Activated CD4-positive, alpha-beta T cell treated with anti-CD3 and anti-CD28 coated beads, Interleukin-2, amount 10 ng/mL, durations not matched to agents 7 days and 5 days (primary cell): ENCODE data around the gene ZC3H10. TPM values are rescaled to one million over a fixed set of nuclear protein-coding genes. Genes with fewer than 3 reads are reported as not detected.

ENCODE experiments used
- CTCF ChIA-PET: fragments of 350-600 bp; sonication (Branson Sonifier 250); formaldehyde crosslinking; loops from one replicate; lab custom pipeline; 2021; ENCODE audit warnings: antibody characterized with exemption; lab: Charles Lee
- POLR2A ChIA-PET: fragments of 350-600 bp; sonication (Branson Sonifier 250); formaldehyde crosslinking; loops from one replicate; lab custom pipeline; 2021; ENCODE audit warnings: antibody characterized with exemption; lab: Charles Lee
- DNase-seq: peaks from one replicate; pipeline ENCODE4 v3.0.0-alpha.2; 2020
- H3K27ac Mint-ChIP-seq: one replicate; pipeline ENCODE4 v1.8.0; 2021; ENCODE audit warnings: mild to moderate bottlenecking, moderate library complexity, mixed read lengths
- H3K27me3 Mint-ChIP-seq: one replicate; pipeline ENCODE4 v1.8.0; 2021; ENCODE audit warnings: mixed read lengths
- H3K36me3 Mint-ChIP-seq: one replicate; pipeline ENCODE4 v1.8.0; 2021; ENCODE audit warnings: low read depth, mixed read lengths
- H3K4me1 Mint-ChIP-seq: one replicate; pipeline ENCODE4 v1.8.0; 2021; ENCODE audit warnings: mixed read lengths
- H3K4me3 Mint-ChIP-seq: one replicate; pipeline ENCODE4 v1.8.0; 2021; ENCODE audit warnings: mild to moderate bottlenecking, moderate library complexity, mixed read lengths
- H3K9me3 Mint-ChIP-seq: one replicate; pipeline ENCODE4 v1.8.0; 2021; ENCODE audit warnings: mixed read lengths
- total RNA-seq, 2 experiments: library from RNA; stranded (reverse); gene quantifications; one replicate each; pipeline ENCODE4 v1.2.3, GENCODE V29; 2021

Gene ZC3H10
- total RNA-seq, 2 experiments from 2014 or later = 8.2 to 9.1 TPM

GRCh38 chr12:56119361-56119796 is 1.3 kb downstream of the ZC3H10 start:
- Mint-ChIP-seq H3K27me3 (no peaks in the 10 kb centered on the region), H3K36me3 (peaks cover 32% of the 10 kb centered on the region), H3K9me3 (no peaks in the 10 kb centered on the region), H3K4me3 (peak overlapping the region; percentile 95), H3K4me1 (peaks cover 39% of the 10 kb centered on the region), H3K27ac (peak overlapping the region; percentile 97)
- DNase-seq = peak; percentile 76
- CTCF ChIA-PET = interaction anchor here (0.6 to 7.8 kb wide), 18 partner anchors 9 to 566 kb away, joined by 3 to 90 read pairs (median 7); partner anchors contain the start of genes CNPY2, COQ10A, ESYT1 and MYL6B
- POLR2A ChIA-PET = interaction anchor here (0.6 to 1.7 kb wide), 2 partner anchors 39 to 70 kb away, joined by 5 read pairs; partner anchors contain the start of gene SMARCC2

GRCh38 chr12:56120158-56120846 is 2.2 kb downstream of the ZC3H10 start:
- no peaks in the 10 kb centered on the region for H3K27me3 Mint-ChIP-seq
- ChIA-PET CTCF (interaction anchor here (0.6 to 7.8 kb wide), 12 partner anchors 8 to 344 kb away, joined by 3 to 90 read pairs (median 6); partner anchors contain the start of genes CNPY2, COQ10A, ESYT1 and PA2G4), POLR2A (interaction anchor here (0.6 kb wide), 1 partner anchor 39 kb away, joined by 5 read pairs; no protein-coding TSS in a partner anchor)
- H3K9me3 Mint-ChIP-seq = no peaks in the 10 kb centered on the region
- no peak for DNase-seq
- peaks cover 34% of the 10 kb centered on the region for H3K36me3 Mint-ChIP-seq
- H3K4me3 Mint-ChIP-seq = no peak overlapping the region
- H3K4me1 Mint-ChIP-seq = peaks cover 42% of the 10 kb centered on the region
- no peak overlapping the region for H3K27ac Mint-ChIP-seq

GRCh38 chr12:56121204-56121870 is 3.3 kb downstream of the ZC3H10 start:
- CTCF ChIA-PET = interaction anchor here (0.6 to 7.8 kb wide), 3 partner anchors 63 to 343 kb away, joined by 3 to 90 read pairs (median 7); partner anchors contain the start of gene SMARCC2
- H3K4me1 Mint-ChIP-seq = peaks cover 44% of the 10 kb centered on the region
- peaks cover 37% of the 10 kb centered on the region for H3K36me3 Mint-ChIP-seq
- no peak for DNase-seq
- no peak overlapping the region for H3K4me3 Mint-ChIP-seq
- peak overlapping the region; percentile 34 for H3K27ac Mint-ChIP-seq
- POLR2A ChIA-PET = no interaction called here
- no peaks in the 10 kb centered on the region for H3K27me3 Mint-ChIP-seq
- H3K9me3 Mint-ChIP-seq = no peaks in the 10 kb centered on the region

GRCh38 chr12:56122637-56123036 is 4.6 kb downstream of the ZC3H10 start:
- Mint-ChIP-seq H3K27ac (no peak overlapping the region), H3K4me3 (no peak overlapping the region), H3K36me3 (peaks cover 26% of the 10 kb centered on the region), H3K9me3 (no peaks in the 10 kb centered on the region), H3K27me3 (no peaks in the 10 kb centered on the region), H3K4me1 (peaks cover 56% of the 10 kb centered on the region)
- no peak for DNase-seq
- ChIA-PET POLR2A (no interaction called here), CTCF (interaction anchor here (0.5 to 6.5 kb wide), 5 partner anchors 41 to 439 kb away, joined by 3 to 79 read pairs (median 3); partner anchors contain the start of gene SMARCC2)

- ChIA-PET CTCF (interaction anchor here (0.8 to 6.5 kb wide), 6 partner anchors 28 to 401 kb away, joined by 3 to 79 read pairs (median 4); partner anchors contain the start of gene SMARCC2), POLR2A (no interaction called here)
- Mint-ChIP-seq H3K36me3 (peaks cover 22% of the 10 kb centered on the region), H3K4me1 (peaks cover 48% of the 10 kb centered on the region), H3K27me3 (no peaks in the 10 kb centered on the region), H3K4me3 (no peak overlapping the region), H3K9me3 (no peaks in the 10 kb centered on the region), H3K27ac (peak overlapping the region; percentile 27)
- no peak for DNase-seq
These were observed 6.1 kb downstream of the ZC3H10 start for GRCh38 chr12:56124133-56124532.

- Mint-ChIP-seq H3K36me3 (peaks cover 32% of the 10 kb centered on the region), H3K27me3 (no peaks in the 10 kb centered on the region), H3K27ac (peak overlapping the region; percentile 93), H3K9me3 (peaks cover 6% of the 10 kb centered on the region), H3K4me1 (peaks cover 62% of the 10 kb centered on the region), H3K4me3 (peak overlapping the region; percentile 91)
- no peak for DNase-seq
- ChIA-PET CTCF (interaction anchor here (0.6 to 6.5 kb wide), 22 partner anchors 9 to 354 kb away, joined by 3 to 79 read pairs (median 4); partner anchors contain the start of genes MYL6B, PA2G4, RNF41 and RPL41), POLR2A (interaction anchor here (2.3 kb wide), 1 partner anchor 9 kb away, joined by 12 read pairs; the partner anchor contains the start of gene ZC3H10)
These were observed 8.7 kb downstream of the ZC3H10 start for GRCh38 chr12:56126732-56127239.

GRCh38 chr12:56127485-56127887 is 9.4 kb downstream of the ZC3H10 start:
- ChIA-PET POLR2A (interaction anchor here (0.6 to 2.3 kb wide), 4 partner anchors 10 to 78 kb away, joined by 3 to 12 read pairs (median 7); partner anchors contain the start of genes MYL6 and ZC3H10), CTCF (interaction anchor here (0.6 to 6.5 kb wide), 17 partner anchors 8 to 188 kb away, joined by 3 to 79 read pairs (median 7); partner anchors contain the start of genes ANKRD52, MYL6B, RNF41 and RPL41)
- H3K27me3 Mint-ChIP-seq = no peaks in the 10 kb centered on the region
- peak overlapping the region; percentile 93 for H3K27ac Mint-ChIP-seq
- H3K4me1 Mint-ChIP-seq = peaks cover 69% of the 10 kb centered on the region
- no peak for DNase-seq
- peaks cover 6% of the 10 kb centered on the region for H3K9me3 Mint-ChIP-seq
- peak overlapping the region; percentile 91 for H3K4me3 Mint-ChIP-seq
- H3K36me3 Mint-ChIP-seq = peaks cover 39% of the 10 kb centered on the region

GRCh38 chr12:56127888-56128669 is 10.0 kb downstream of the ZC3H10 start, which contains the start of gene ESYT1:
Gene ESYT1 (plus strand): TSS chr12:56128267. CDS start chr12:56128320, 53 bp downstream.
- peaks cover 72% of the 10 kb centered on the region for H3K4me1 Mint-ChIP-seq
- CTCF ChIA-PET = interaction anchor here (0.6 to 6.5 kb wide), 20 partner anchors 8 to 336 kb away, joined by 3 to 79 read pairs (median 4); partner anchors contain the start of genes ANKRD52, MYL6B, RNF41 and RPL41
- DNase-seq = peak; percentile 99
- peaks cover 6% of the 10 kb centered on the region for H3K9me3 Mint-ChIP-seq
- H3K27me3 Mint-ChIP-seq = no peaks in the 10 kb centered on the region
- POLR2A ChIA-PET = interaction anchor here (0.6 to 2.3 kb wide), 8 partner anchors 10 to 500 kb away, joined by 3 to 12 read pairs (median 7); partner anchors contain the start of genes MYL6, PA2G4, SMARCC2 and ZC3H10
- H3K4me3 Mint-ChIP-seq = peak within 1 kb of the TSS; percentile 91
- peaks cover 44% of the 10 kb centered on the region for H3K36me3 Mint-ChIP-seq
- H3K27ac Mint-ChIP-seq = peak within 1 kb of the TSS; percentile 93

GRCh38 chr12:56128670-56129205 is 10.7 kb downstream of the ZC3H10 start:
- CTCF ChIA-PET = interaction anchor here (0.7 to 6.5 kb wide), 15 partner anchors 9 to 336 kb away, joined by 3 to 79 read pairs (median 7); partner anchors contain the start of genes ANKRD52, MYL6B, RNF41 and RPL41
- Mint-ChIP-seq H3K36me3 (peaks cover 50% of the 10 kb centered on the region), H3K4me1 (peaks cover 74% of the 10 kb centered on the region), H3K9me3 (peaks cover 6% of the 10 kb centered on the region), H3K27ac (peak overlapping the region; percentile 93), H3K27me3 (no peaks in the 10 kb centered on the region), H3K4me3 (peak overlapping the region; percentile 91)
- POLR2A ChIA-PET = interaction anchor here (0.6 to 2.3 kb wide), 7 partner anchors 11 to 500 kb away, joined by 3 to 12 read pairs (median 8); partner anchors contain the start of genes MYL6, PA2G4, SMARCC2 and ZC3H10
- no peak for DNase-seq

- H3K4me1 Mint-ChIP-seq = peaks cover 73% of the 10 kb centered on the region
- H3K27ac Mint-ChIP-seq = peak overlapping the region; percentile 93
- peak; percentile 85 for DNase-seq
- H3K36me3 Mint-ChIP-seq = peaks cover 55% of the 10 kb centered on the region
- H3K4me3 Mint-ChIP-seq = peak overlapping the region; percentile 91
- H3K27me3 Mint-ChIP-seq = no peaks in the 10 kb centered on the region
- ChIA-PET POLR2A (no interaction called here), CTCF (interaction anchor here (0.7 to 6.1 kb wide), 8 partner anchors 8 to 335 kb away, joined by 3 to 48 read pairs (median 8); partner anchors contain the start of genes MYL6B, RPL41, SMARCC2 and ZC3H10)
- H3K9me3 Mint-ChIP-seq = peaks cover 6% of the 10 kb centered on the region
These were observed 11.3 kb downstream of the ZC3H10 start for GRCh38 chr12:56129206-56129941.
